Neural progenitor cell (in vitro differentiated cells): ENCODE results near the gene ZNF180. TPM values are rescaled to one million over a fixed set of nuclear protein-coding genes. Genes with fewer than 3 reads are reported as not detected.

Source experiments
- DNase-seq: peaks from one replicate; pipeline ENCODE4 v3.0.0-alpha.2; 2016; ENCODE audit warnings: low spot score
- H2AFZ ChIP-seq: fragments of 200-600 bp; sonication (generic); replicated peaks from 2 replicates; pipeline ENCODE4 v1.6.1; 2016; ENCODE audit warnings: antibody characterized with exemption
- H3F3A ChIP-seq: fragments of 200-600 bp; sonication (generic); 2 replicates; pipeline ENCODE4 v1.6.1; 2016; ENCODE audit warnings: antibody characterized with exemption, low read depth
- H3K27ac ChIP-seq: fragments of 200-600 bp; sonication (generic); 2 replicates; pipeline ENCODE4 v1.5.1; 2016; ENCODE audit warnings: mild to moderate bottlenecking
- H3K27me3 ChIP-seq: fragments of 200-600 bp; sonication (generic); 2 replicates; pipeline ENCODE4 v1.6.1; 2016; ENCODE audit warnings: mild to moderate bottlenecking, moderate library complexity
- H3K36me3 ChIP-seq: fragments of 200-600 bp; sonication (generic); 2 replicates; pipeline ENCODE4 v1.5.1; 2016
- H3K4me1 ChIP-seq: fragments of 200-600 bp; sonication (generic); 2 replicates; pipeline ENCODE4 v1.6.1; 2016; ENCODE audit warnings: mixed run types
- H3K4me2 ChIP-seq: fragments of 200-600 bp; sonication (generic); 2 replicates; pipeline ENCODE4 v1.6.1; 2016
- H3K4me3 ChIP-seq: fragments of 200-600 bp; sonication (generic); 2 replicates; pipeline ENCODE4 v1.5.1; 2016
- H3K79me2 ChIP-seq: fragments of 200-600 bp; sonication (generic); 2 replicates; pipeline ENCODE4 v1.6.1; 2016; ENCODE audit warnings: low read depth
- H3K9ac ChIP-seq: fragments of 200-600 bp; sonication (generic); 2 replicates; pipeline ENCODE4 v1.6.1; 2016
- H3K9me3 ChIP-seq: fragments of 200-600 bp; sonication (generic); 2 replicates; pipeline ENCODE4 v1.5.1; 2016; ENCODE audit warnings: low read depth
- H4K20me1 ChIP-seq: fragments of 200-600 bp; sonication (generic); 2 replicates; pipeline ENCODE4 v1.6.1; 2016; ENCODE audit warnings: low read depth
- H3K27ac Mint-ChIP-seq: 3 replicates; pipeline ENCODE4 v1.8.0; 2021; ENCODE audit warnings: mixed read lengths
- H3K27me3 Mint-ChIP-seq: 2 replicates; pipeline ENCODE4 v1.8.0; 2022; ENCODE audit warnings: low read depth, mild to moderate bottlenecking, inconsistent platforms, moderate library complexity, mixed read lengths; ENCODE audit not compliant: insufficient read depth
- H3K36me3 Mint-ChIP-seq: 3 replicates; pipeline ENCODE4 v1.8.0; 2021; ENCODE audit warnings: mixed read lengths
- H3K4me1 Mint-ChIP-seq: 3 replicates; pipeline ENCODE4 v1.8.0; 2021; ENCODE audit warnings: mixed read lengths
- H3K4me3 Mint-ChIP-seq: 3 replicates; pipeline ENCODE4 v1.8.0; 2021; ENCODE audit warnings: mild to moderate bottlenecking, moderate library complexity, mixed read lengths
- H3K9me3 Mint-ChIP-seq: 3 replicates; pipeline ENCODE4 v1.8.0; 2020; ENCODE audit warnings: mixed read lengths
- EZH2 ChIP-seq: fragments of 200-600 bp; sonication (generic); IDR thresholded peaks from 2 replicates; pipeline ENCODE4 v1.6.1; 2017; ENCODE audit warnings: antibody characterized with exemption, mild to moderate bottlenecking, moderate library complexity
- EZH2phosphoT487 ChIP-seq: fragments of 200-600 bp; sonication (generic); IDR thresholded peaks from 2 replicates; pipeline ENCODE4 v1.6.1; 2017; ENCODE audit warnings: antibody characterized with exemption
- total RNA-seq: library from RNA; depleted of rRNA; stranded (reverse); fragments of >200 nt; gene quantifications from 2 replicates; pipeline ENCODE4 v1.2.3, GENCODE V29; 2015; ENCODE audit warnings: low replicate concordance
- TF ChIP-seq, protein P1 (sequence below): fragments of 200-600 bp; sonication (generic); IDR thresholded peaks from 2 replicates; pipeline ENCODE4 v1.5.1; 2017; ENCODE audit warnings: antibody characterized with exemption, mild to moderate bottlenecking

The ZNF180 gene
- total RNA-seq, 1 donor from 2014 or later, result 10.7 TPM

DNA sequence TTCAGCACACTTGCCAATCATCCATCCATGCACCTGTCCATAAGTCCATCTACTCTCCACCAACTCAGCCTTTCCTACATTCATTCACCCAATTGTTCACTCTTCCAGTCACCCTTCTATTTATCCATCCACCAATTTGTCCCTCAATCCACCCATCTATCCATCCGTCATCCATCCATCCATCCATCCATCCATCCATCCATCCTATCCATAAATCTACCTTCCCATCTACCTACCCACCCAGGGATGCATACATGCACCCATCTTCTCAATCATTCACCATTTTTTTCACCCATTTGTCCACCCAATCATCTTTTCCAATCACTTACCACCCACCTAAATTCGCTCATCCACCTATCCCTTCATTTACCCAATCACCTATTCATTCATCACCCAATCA lies 43.7 kb upstream of the ZNF180 start:
- peaks cover 3% of the 10 kb centered on the region for H3K9me3 Mint-ChIP-seq
- TF ChIP-seq EZH2phosphoT487 (no peak), EZH2 (no peak)
- TF ChIP-seq, protein P1, sequence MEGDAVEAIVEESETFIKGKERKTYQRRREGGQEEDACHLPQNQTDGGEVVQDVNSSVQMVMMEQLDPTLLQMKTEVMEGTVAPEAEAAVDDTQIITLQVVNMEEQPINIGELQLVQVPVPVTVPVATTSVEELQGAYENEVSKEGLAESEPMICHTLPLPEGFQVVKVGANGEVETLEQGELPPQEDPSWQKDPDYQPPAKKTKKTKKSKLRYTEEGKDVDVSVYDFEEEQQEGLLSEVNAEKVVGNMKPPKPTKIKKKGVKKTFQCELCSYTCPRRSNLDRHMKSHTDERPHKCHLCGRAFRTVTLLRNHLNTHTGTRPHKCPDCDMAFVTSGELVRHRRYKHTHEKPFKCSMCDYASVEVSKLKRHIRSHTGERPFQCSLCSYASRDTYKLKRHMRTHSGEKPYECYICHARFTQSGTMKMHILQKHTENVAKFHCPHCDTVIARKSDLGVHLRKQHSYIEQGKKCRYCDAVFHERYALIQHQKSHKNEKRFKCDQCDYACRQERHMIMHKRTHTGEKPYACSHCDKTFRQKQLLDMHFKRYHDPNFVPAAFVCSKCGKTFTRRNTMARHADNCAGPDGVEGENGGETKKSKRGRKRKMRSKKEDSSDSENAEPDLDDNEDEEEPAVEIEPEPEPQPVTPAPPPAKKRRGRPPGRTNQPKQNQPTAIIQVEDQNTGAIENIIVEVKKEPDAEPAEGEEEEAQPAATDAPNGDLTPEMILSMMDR, result no peak

DNA sequence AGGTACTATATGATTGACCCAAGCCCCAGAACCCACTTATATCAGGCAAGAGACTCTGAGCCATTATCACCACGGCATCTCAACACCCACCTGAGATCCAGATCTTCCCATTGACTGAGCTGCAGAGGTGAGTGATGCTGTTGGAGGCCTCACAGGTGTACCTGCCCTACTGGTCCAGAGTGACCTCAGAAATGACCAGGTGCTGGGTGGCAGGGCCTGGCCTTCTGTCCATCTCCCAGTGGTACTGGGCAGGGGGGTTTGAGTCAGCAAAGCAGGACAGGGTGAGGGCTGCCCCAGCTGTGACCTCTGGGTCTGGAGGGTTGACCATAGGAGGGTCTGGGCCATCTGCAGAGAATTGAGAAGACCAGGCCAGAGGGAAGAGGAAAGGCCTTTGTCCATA lies 42.3 kb upstream of the ZNF180 start:
- no peaks in the 10 kb centered on the region for H3K4me1 Mint-ChIP-seq
- TF ChIP-seq EZH2phosphoT487 (no peak), EZH2 (no peak)
- TF ChIP-seq, protein P1, result no peak
- Histone ChIP-seq H3K4me1 (no peaks in the 10 kb centered on the region), H3K27ac (no peak overlapping the region), H3K27me3 (peaks cover 4% of the 10 kb centered on the region), H3K4me3 (no peak overlapping the region), H4K20me1 (no peaks in the 10 kb centered on the region), H3K9me3 (no peaks in the 10 kb centered on the region), H3K4me2 (no peak overlapping the region), H2AFZ (no peak overlapping the region), H3K9ac (no peak overlapping the region), H3K36me3 (no peaks in the 10 kb centered on the region), H3F3A (no peaks in the 10 kb centered on the region), H3K79me2 (no peaks in the 10 kb centered on the region)
- H3K27me3 Mint-ChIP-seq, result peaks cover 12% of the 10 kb centered on the region
- no peak overlapping the region for H3K4me3 Mint-ChIP-seq
- no peak overlapping the region for H3K27ac Mint-ChIP-seq
- DNase-seq, result no peak
- peaks cover 3% of the 10 kb centered on the region for H3K9me3 Mint-ChIP-seq
- H3K36me3 Mint-ChIP-seq, result no peaks in the 10 kb centered on the region

More for the DNA sequence above, 43.7 kb upstream of the ZNF180 start:
- no peaks in the 10 kb centered on the region for H3K4me1 ChIP-seq
- H3K4me3 ChIP-seq, result no peak overlapping the region
- H3K4me3 Mint-ChIP-seq, result no peak overlapping the region
- H3K79me2 ChIP-seq, result no peaks in the 10 kb centered on the region
- H3F3A ChIP-seq, result no peaks in the 10 kb centered on the region
- H3K9ac ChIP-seq, result no peak overlapping the region
- no peak for DNase-seq
- H4K20me1 ChIP-seq, result no peaks in the 10 kb centered on the region
- no peaks in the 10 kb centered on the region for H3K36me3 ChIP-seq
- no peak overlapping the region for H2AFZ ChIP-seq
- H3K27me3 ChIP-seq, result peaks cover under 1% of the 10 kb centered on the region
- no peak overlapping the region for H3K27ac Mint-ChIP-seq
- no peaks in the 10 kb centered on the region for H3K4me1 Mint-ChIP-seq
- no peaks in the 10 kb centered on the region for H3K9me3 ChIP-seq
- H3K27ac ChIP-seq, result no peak overlapping the region
- H3K36me3 Mint-ChIP-seq, result no peaks in the 10 kb centered on the region
- peaks cover 11% of the 10 kb centered on the region for H3K27me3 Mint-ChIP-seq
- no peak overlapping the region for H3K4me2 ChIP-seq

DNA sequence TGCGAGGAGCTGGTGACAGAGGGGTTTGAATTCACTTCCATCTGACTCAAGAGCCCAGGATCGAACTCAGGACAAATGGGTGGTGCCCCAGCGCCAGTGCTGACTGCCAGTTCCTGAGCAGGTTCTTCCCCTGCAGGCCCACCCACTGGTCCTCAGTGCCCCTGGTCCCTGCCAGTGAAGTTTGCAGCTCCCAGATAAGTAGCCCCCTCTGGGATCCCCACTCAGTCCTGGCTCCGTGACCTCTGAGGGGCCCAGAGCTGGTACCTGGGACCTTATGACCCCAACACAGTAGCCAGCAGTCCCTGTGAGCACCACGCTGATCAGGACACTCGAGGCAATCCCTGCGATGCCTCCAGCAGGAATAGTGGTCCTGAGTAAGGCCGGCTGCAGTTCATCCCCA lies 40.4 kb upstream of the ZNF180 start:
- Histone ChIP-seq H3K4me3 (no peak overlapping the region), H3K4me2 (no peak overlapping the region), H3F3A (no peaks in the 10 kb centered on the region), H3K27ac (no peak overlapping the region), H3K9me3 (no peaks in the 10 kb centered on the region), H3K27me3 (peaks cover 4% of the 10 kb centered on the region), H4K20me1 (no peaks in the 10 kb centered on the region), H2AFZ (no peak overlapping the region), H3K4me1 (no peaks in the 10 kb centered on the region), H3K9ac (no peak overlapping the region), H3K36me3 (no peaks in the 10 kb centered on the region), H3K79me2 (no peaks in the 10 kb centered on the region)
- no peak for DNase-seq
- Mint-ChIP-seq H3K4me3 (no peak overlapping the region), H3K9me3 (peaks cover 6% of the 10 kb centered on the region), H3K27ac (no peak overlapping the region), H3K36me3 (no peaks in the 10 kb centered on the region), H3K27me3 (peaks cover 12% of the 10 kb centered on the region), H3K4me1 (no peaks in the 10 kb centered on the region)
- TF ChIP-seq, protein P1, result no peak
- TF ChIP-seq EZH2phosphoT487 (no peak), EZH2 (no peak)
